ENCODE results near the gene FIGN. TPM values are rescaled to one million over a fixed set of nuclear protein-coding genes. Genes with fewer than 3 reads are reported as not detected.

Gene FIGN
- total and polyA plus RNA-seq, 2 donors (not counting 1 experiment from before 2014, with no cell fraction given), result not detected

- Histone ChIP-seq H3K9me3 (ENCODE audit: control extremely low read depth in 1 of 3, control insufficient read depth in 2 of 3, insufficient read depth in 1 of 3, low read length in 2 of 3) (no peaks in the 10 kb centered on the region), H3K4me2 (replicated peaks; ENCODE audit: low read depth, low read length, poor library complexity, severe bottlenecking) (no peak overlapping the region), H3K36me3 (replicated peaks in 1 of 2; ENCODE audit: control extremely low read depth in 1 of 2, control insufficient read depth in 1 of 2, extremely low read depth in 1 of 2, insufficient read depth in 2 of 2, low read length in 1 of 2) (no peaks in the 10 kb centered on the region), H3K4me1 (ENCODE audit: control insufficient read depth in 2 of 2, insufficient read depth in 2 of 2, low read length in 2 of 2) (no peaks in the 10 kb centered on the region), H3K27ac (ENCODE audit: low read length in 2 of 2) (no peak overlapping the region), H2AFZ (ENCODE audit: insufficient read depth, low read depth, low read length, poor library complexity, severe bottlenecking) (no peak overlapping the region), H4K20me1 (ENCODE audit: control insufficient read depth, insufficient read depth, low read length, poor library complexity, severe bottlenecking) (no peaks in the 10 kb centered on the region), H3K79me2 (ENCODE audit: control insufficient read depth, insufficient read depth, low read length) (no peaks in the 10 kb centered on the region), H3K9ac (ENCODE audit: low read length) (no peak overlapping the region), H3K27me3 (replicated peaks in 1 of 4; ENCODE audit: control extremely low read depth in 1 of 4, control insufficient read depth in 3 of 4, insufficient read depth in 4 of 4, low read length in 3 of 4) (no peaks in the 10 kb centered on the region), H3K4me3 (ENCODE audit: control extremely low read depth in 1 of 5, extremely low read depth in 1 of 5, insufficient read depth in 1 of 5, low read depth in 2 of 5, low read length in 4 of 5) (no peak overlapping the region)
- intact Hi-C loops (cut with micrococcal nuclease), result no loop called here
- Mint-ChIP-seq H3K4me1 (no peaks in the 10 kb centered on the region), H3K4me3 (no peak overlapping the region), H3K27ac (no peak overlapping the region), H3K27me3 (no peaks in the 10 kb centered on the region), H3K9me3 (ENCODE audit: insufficient read depth) (peaks cover 3% of the 10 kb centered on the region)
- ChIA-PET CTCF (interaction anchor here (0.5 kb wide), 1 partner anchor 21 kb away, joined by 4 read pairs; no protein-coding TSS in a partner anchor), POLR2A (no interaction called here)
- DNase-seq (no peak), ATAC-seq (ENCODE audit: low read depth) (no peak)
- TF ChIP-seq EZH2 (IDR thresholded peaks at IDR 0.05; ENCODE audit: borderline replicate concordance, insufficient read depth, low read depth, low read length, poor library complexity, severe bottlenecking) (no peak), CTCF (IDR thresholded peaks at IDR 0.05) (no peak)
- no CpG with 5 or more reads among the region's 2 CpGs for WGBS (ENCODE audit: insufficient coverage)
These were observed 39.1 kb upstream of the FIGN start for GRCh38 chr2:163774862-163775261.

- Histone ChIP-seq H3K4me3 (ENCODE audit: control extremely low read depth in 1 of 5, extremely low read depth in 1 of 5, insufficient read depth in 1 of 5, low read depth in 2 of 5, low read length in 4 of 5) (no peak overlapping the region), H3K9ac (ENCODE audit: low read length) (no peak overlapping the region), H3K27ac (ENCODE audit: low read length in 2 of 2) (no peak overlapping the region), H3K36me3 (replicated peaks in 1 of 2; ENCODE audit: control extremely low read depth in 1 of 2, control insufficient read depth in 1 of 2, extremely low read depth in 1 of 2, insufficient read depth in 2 of 2, low read length in 1 of 2) (no peaks in the 10 kb centered on the region), H4K20me1 (ENCODE audit: control insufficient read depth, insufficient read depth, low read length, poor library complexity, severe bottlenecking) (no peaks in the 10 kb centered on the region), H3K79me2 (ENCODE audit: control insufficient read depth, insufficient read depth, low read length) (no peaks in the 10 kb centered on the region), H3K9me3 (ENCODE audit: control extremely low read depth in 1 of 3, control insufficient read depth in 2 of 3, insufficient read depth in 1 of 3, low read length in 2 of 3) (no peaks in the 10 kb centered on the region), H3K4me1 (ENCODE audit: control insufficient read depth in 2 of 2, insufficient read depth in 2 of 2, low read length in 2 of 2) (no peaks in the 10 kb centered on the region), H3K4me2 (replicated peaks; ENCODE audit: low read depth, low read length, poor library complexity, severe bottlenecking) (no peak overlapping the region), H2AFZ (ENCODE audit: insufficient read depth, low read depth, low read length, poor library complexity, severe bottlenecking) (no peak overlapping the region), H3K27me3 (replicated peaks in 1 of 4; ENCODE audit: control extremely low read depth in 1 of 4, control insufficient read depth in 3 of 4, insufficient read depth in 4 of 4, low read length in 3 of 4) (no peaks in the 10 kb centered on the region)
- Mint-ChIP-seq H3K27me3 (no peaks in the 10 kb centered on the region), H3K27ac (no peak overlapping the region), H3K9me3 (ENCODE audit: insufficient read depth) (peaks cover 3% of the 10 kb centered on the region), H3K4me1 (no peaks in the 10 kb centered on the region), H3K4me3 (no peak overlapping the region)
- ATAC-seq (ENCODE audit: low read depth), result no peak
- no CpG with 5 or more reads among the region's 3 CpGs for WGBS (ENCODE audit: insufficient coverage)
- TF ChIP-seq EZH2 (IDR thresholded peaks at IDR 0.05; ENCODE audit: borderline replicate concordance, insufficient read depth, low read depth, low read length, poor library complexity, severe bottlenecking) (no peak), CTCF (IDR thresholded peaks at IDR 0.05) (no peak)
- POLR2A ChIA-PET, result no interaction called here
- intact Hi-C loops (cut with micrococcal nuclease), result no loop called here
- no peak for DNase-seq
- CTCF ChIA-PET, result no interaction called here
These were observed 37.5 kb upstream of the FIGN start for GRCh38 chr2:163773276-163773675.
